Lower lobe of right lung (tissue), 2 donors: ENCODE measurements around the gene EPC2. TPM values are rescaled to one million over a fixed set of nuclear protein-coding genes. Genes with fewer than 3 reads are reported as not detected.

Experiments
- ATAC-seq, 2 donors: fragments of 200-7000 bp; cut with Tn5 transposase; one replicate each; pipeline ENCODE4 v1.9.1; 2020 to 2022; ENCODE audit warnings: mild to moderate bottlenecking in 2 of 2, moderate library complexity in 2 of 2
- DNase-seq: peaks from one replicate; pipeline ENCODE4 v3.0.0-alpha.2; 2020
- H3K27ac ChIP-seq: fragments of 200-600 bp; one replicate; pipeline ENCODE4 v1.8.0; 2022
- H3K27me3 ChIP-seq: fragments of 200-600 bp; one replicate; pipeline ENCODE4 v1.8.0; 2022; ENCODE audit warnings: low read depth
- H3K36me3 ChIP-seq: fragments of 200-600 bp; one replicate; pipeline ENCODE4 v1.8.0; 2022; ENCODE audit warnings: mild to moderate bottlenecking
- H3K4me1 ChIP-seq: fragments of 200-600 bp; one replicate; pipeline ENCODE4 v1.8.0; 2022
- H3K4me3 ChIP-seq: fragments of 200-600 bp; one replicate; pipeline ENCODE4 v1.8.0; 2022; ENCODE audit warnings: mild to moderate bottlenecking
- H3K9me3 ChIP-seq: fragments of 200-600 bp; one replicate; pipeline ENCODE4 v1.8.0; 2022
- intact Hi-C: fragments of 100-400 bp; cut with DNase I; formaldehyde crosslinking; loops from one replicate; pipeline ENCODE4 v1.11.0; 2022
- total RNA-seq: library from RNA; stranded (reverse); fragmentation: NEBNext Ultra II Directional; extraction: Animal tissue kit (Norgen Biotek cat#: 25700); gene quantifications from one replicate; pipeline ENCODE4 v1.2.1, GENCODE V29; 2021
- TF ChIP-seq, protein P1 (sequence below): fragments of 200-600 bp; IDR thresholded peaks from one replicate; pipeline ENCODE4 v1.8.0; 2022; ENCODE audit warnings: antibody characterized with exemption, mild to moderate bottlenecking
- donor health status: DM: no; HTN: yes; CAD: no; lungs with severe emphysema.

Gene EPC2
- total RNA-seq, 1 donor from 2014 or later, result 36.8 TPM

- Histone ChIP-seq H3K4me3 (no peak overlapping the region), H3K4me1 (peaks cover 19% of the 10 kb centered on the region), H3K27ac (peak overlapping the region; percentile 61), H3K36me3 (no peaks in the 10 kb centered on the region), H3K27me3 (no peaks in the 10 kb centered on the region), H3K9me3 (no peaks in the 10 kb centered on the region)
- TF ChIP-seq, protein P1, sequence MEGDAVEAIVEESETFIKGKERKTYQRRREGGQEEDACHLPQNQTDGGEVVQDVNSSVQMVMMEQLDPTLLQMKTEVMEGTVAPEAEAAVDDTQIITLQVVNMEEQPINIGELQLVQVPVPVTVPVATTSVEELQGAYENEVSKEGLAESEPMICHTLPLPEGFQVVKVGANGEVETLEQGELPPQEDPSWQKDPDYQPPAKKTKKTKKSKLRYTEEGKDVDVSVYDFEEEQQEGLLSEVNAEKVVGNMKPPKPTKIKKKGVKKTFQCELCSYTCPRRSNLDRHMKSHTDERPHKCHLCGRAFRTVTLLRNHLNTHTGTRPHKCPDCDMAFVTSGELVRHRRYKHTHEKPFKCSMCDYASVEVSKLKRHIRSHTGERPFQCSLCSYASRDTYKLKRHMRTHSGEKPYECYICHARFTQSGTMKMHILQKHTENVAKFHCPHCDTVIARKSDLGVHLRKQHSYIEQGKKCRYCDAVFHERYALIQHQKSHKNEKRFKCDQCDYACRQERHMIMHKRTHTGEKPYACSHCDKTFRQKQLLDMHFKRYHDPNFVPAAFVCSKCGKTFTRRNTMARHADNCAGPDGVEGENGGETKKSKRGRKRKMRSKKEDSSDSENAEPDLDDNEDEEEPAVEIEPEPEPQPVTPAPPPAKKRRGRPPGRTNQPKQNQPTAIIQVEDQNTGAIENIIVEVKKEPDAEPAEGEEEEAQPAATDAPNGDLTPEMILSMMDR, result no peak
- intact Hi-C loops, result no loop called here
- peak; percentile 50 for DNase-seq
- ATAC-seq, result peak; percentile 87 to 94
Observed at GRCh38 chr2:148614322-148615049, 30.1 kb upstream of the EPC2 start.

DNA sequence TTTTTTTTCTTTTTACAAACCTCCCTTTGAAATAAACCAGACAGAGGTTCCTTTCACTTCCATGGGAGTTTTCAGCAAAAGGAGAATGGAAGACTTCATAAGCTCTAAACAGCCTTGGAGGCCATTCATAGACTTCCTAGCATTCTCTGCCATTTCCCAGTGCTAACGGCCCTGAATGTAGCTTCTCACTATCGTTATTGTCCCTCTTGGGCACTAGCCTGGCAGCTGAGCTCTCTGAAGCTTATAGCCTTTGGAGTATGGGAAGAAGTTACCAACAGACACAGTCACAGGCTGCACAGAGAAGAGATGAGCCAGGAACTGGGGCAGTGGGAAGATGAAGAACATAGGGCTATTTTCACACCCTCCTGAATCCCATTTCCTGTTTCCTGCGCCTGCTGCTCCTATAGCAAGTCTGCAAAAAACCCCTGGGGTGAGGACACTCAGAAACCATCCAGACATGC, 29.1 kb upstream of the EPC2 start:
- no peak for ATAC-seq
- Histone ChIP-seq H3K4me3 (no peak overlapping the region), H3K27me3 (no peaks in the 10 kb centered on the region), H3K9me3 (no peaks in the 10 kb centered on the region), H3K27ac (peak overlapping the region; percentile 61), H3K4me1 (peaks cover 19% of the 10 kb centered on the region), H3K36me3 (no peaks in the 10 kb centered on the region)
- TF ChIP-seq, protein P1, result no peak
- intact Hi-C loops, result no loop called here
- DNase-seq, result no peak

DNA sequence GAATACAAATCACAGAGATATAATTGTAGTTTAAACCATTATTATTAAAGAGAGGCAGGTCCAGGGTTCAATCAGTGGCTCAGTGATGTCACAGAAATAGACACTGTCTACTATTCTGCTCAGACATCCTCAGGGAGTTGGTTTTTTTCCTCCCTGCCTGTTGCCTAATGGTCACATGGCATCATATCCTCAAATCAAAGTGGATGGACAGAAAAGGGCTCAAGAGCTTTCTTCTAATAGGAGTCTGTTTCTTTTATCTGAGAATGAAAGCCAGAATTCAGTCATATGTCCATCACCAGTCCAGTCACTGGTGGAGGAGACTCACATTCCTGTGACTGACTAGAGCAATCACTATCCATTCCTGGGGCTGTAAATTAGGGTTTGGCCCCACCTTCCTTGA, 27.9 kb upstream of the EPC2 start:
- DNase-seq (no peak), ATAC-seq (no peak)
- Histone ChIP-seq H3K27ac (no peak overlapping the region), H3K27me3 (no peaks in the 10 kb centered on the region), H3K4me3 (no peak overlapping the region), H3K9me3 (no peaks in the 10 kb centered on the region), H3K36me3 (no peaks in the 10 kb centered on the region), H3K4me1 (peaks cover 19% of the 10 kb centered on the region)
- TF ChIP-seq, protein P1, result no peak
- intact Hi-C loops, result no loop called here

- ATAC-seq (no peak), DNase-seq (no peak)
- H3K4me3 ChIP-seq, result no peak overlapping the region
- H3K4me1 ChIP-seq, result peaks cover 19% of the 10 kb centered on the region
- intact Hi-C loops, result no loop called here
- H3K27me3 ChIP-seq, result no peaks in the 10 kb centered on the region
- no peaks in the 10 kb centered on the region for H3K9me3 ChIP-seq
- no peak overlapping the region for H3K27ac ChIP-seq
- H3K36me3 ChIP-seq, result no peaks in the 10 kb centered on the region
- TF ChIP-seq, protein P1, result no peak
Observed at GRCh38 chr2:148617219-148617618, 27.3 kb upstream of the EPC2 start.

DNA sequence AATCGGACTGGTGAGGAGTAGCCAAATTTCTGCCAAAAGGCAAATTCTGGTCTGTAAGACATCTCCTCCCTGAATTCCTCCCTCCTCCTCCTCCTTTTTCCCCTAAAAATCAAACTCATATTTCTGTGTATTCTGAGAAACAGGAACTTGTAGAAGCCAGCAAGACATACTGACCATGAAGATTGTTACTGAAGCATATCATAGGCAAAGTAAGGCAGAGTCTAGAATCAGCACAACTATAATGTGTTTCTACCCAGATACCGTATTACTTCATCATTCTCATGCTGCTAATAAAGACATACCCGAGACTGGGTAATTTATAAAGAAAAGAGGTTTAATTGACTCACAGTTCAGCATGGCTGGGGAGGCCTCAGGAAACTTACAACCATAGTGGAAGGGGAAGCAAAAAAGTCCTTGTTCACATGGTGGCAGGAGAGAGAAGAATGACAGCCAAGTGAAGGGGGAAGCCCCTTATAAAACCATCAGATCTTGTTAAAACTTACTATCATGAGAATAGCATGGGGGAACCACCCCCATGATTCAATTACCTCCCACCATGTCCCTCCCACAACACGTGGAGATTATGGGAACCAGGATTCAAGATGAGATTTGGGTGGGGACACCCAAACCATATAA, 24.9 kb upstream of the EPC2 start:
- H3K27me3 ChIP-seq, result no peaks in the 10 kb centered on the region
- H3K9me3 ChIP-seq, result no peaks in the 10 kb centered on the region
- no peaks in the 10 kb centered on the region for H3K36me3 ChIP-seq
- no peak for DNase-seq
- H3K4me3 ChIP-seq, result no peak overlapping the region
- TF ChIP-seq, protein P1, result no peak
- peaks cover 9% of the 10 kb centered on the region for H3K4me1 ChIP-seq
- intact Hi-C loops, result no loop called here
- no peak for ATAC-seq
- no peak overlapping the region for H3K27ac ChIP-seq
